Psoas muscle (tissue), 8 donors: Measurements from ENCODE around the gene FN3KRP. TPM values are rescaled to one million over a fixed set of nuclear protein-coding genes. Genes with fewer than 3 reads are reported as not detected.

Experiments used
- ATAC-seq, 4 donors: fragments of 200-7000 bp; cut with Tn5 transposase; one replicate each; pipeline ENCODE4 v1.9.1; 2020; ENCODE audit warnings: moderate library complexity in 3 of 4, mild to moderate bottlenecking in 2 of 4
- DNase-seq, 2 donors: peaks; one replicate each; pipeline ENCODE4 v3.0.0-alpha.2; 2020
- H3K27ac ChIP-seq: fragments of 200-600 bp; one replicate; pipeline ENCODE4 v1.8.0; 2022
- H3K27me3 ChIP-seq, 3 donors: fragments of 200-600 bp in 1 of 3; one replicate each; pipeline versions ENCODE4 v1.6.1 to v1.8.0; 2013 to 2022; ENCODE audit warnings: low read length in 2 of 3, mild to moderate bottlenecking in 2 of 3, moderate library complexity in 1 of 3; ENCODE audit not compliant: insufficient read depth in 3 of 3
- H3K36me3 ChIP-seq, 2 donors: fragments of 200-600 bp in 1 of 2; one replicate each; pipeline versions ENCODE4 v1.6.1 to v1.8.0; 2013 to 2022; ENCODE audit warnings: low read depth in 1 of 2, mild to moderate bottlenecking in 1 of 2, moderate library complexity in 1 of 2; ENCODE audit not compliant: insufficient read depth in 1 of 2
- H3K4me1 ChIP-seq: fragments of 200-600 bp; one replicate; pipeline ENCODE4 v1.8.0; 2022
- H3K4me3 ChIP-seq: fragments of 200-600 bp; one replicate; pipeline ENCODE4 v1.8.0; 2022; ENCODE audit warnings: mild to moderate bottlenecking
- H3K9me3 ChIP-seq: fragments of 200-600 bp; one replicate; pipeline ENCODE4 v1.8.0; 2022
- WGBS, 3 donors: extraction: QIAGEN DNeasy Blood & Tissue Kit; methylation state at CpG; one replicate each; pipeline versions ENCODE4 v1.1.6 to v1.1.7; 2013; 5-methylcytosine and 5-hydroxymethylcytosine counted together
- intact Hi-C, 2 donors: fragments of 100-400 bp; cut with DNase I; formaldehyde crosslinking; loops; one replicate each; pipeline versions ENCODE4 v1.11.0 to v1.14.2; 2022
- polyA plus RNA-seq, 3 donors: library from polyadenylated mRNA; stranded (reverse); fragments of 200-250 nt; gene quantifications; one replicate each; pipeline ENCODE4 v1.2.3, GENCODE V29; 2013
- total RNA-seq, 4 donors: library from RNA; stranded (reverse); fragmentation: NEBNext Ultra II Directional in 2 of 4; extraction: Animal tissue kit (Norgen Biotek cat#: 25700) in 2 of 4; gene quantifications; one replicate each; pipeline versions ENCODE4 v1.2.1 to v1.2.4, GENCODE V29; 2021 to 2023
- TF ChIP-seq, protein P1 (sequence below): fragments of 200-600 bp; IDR thresholded peaks from one replicate; pipeline ENCODE4 v1.8.0; 2022; ENCODE audit warnings: antibody characterized with exemption
- donor health status: healthy with polysubstance abuse.
- donor health status: DM: no; HTN: no; CAD: no; lungs with moderate emphysema.
- donor health status: Bipolar disorder and iron deficiency.
- donor health status: healthy.
- donor health status: DM: yes; HTN: yes; CAD: no.
- donor health status: DM: no; HTN: no; CAD: no.
- donor health status: DM: no; HTN: no; CAD: no.
- donor health status: DM: yes; HTN: yes; CAD: no.

FN3KRP gene
- total and polyA plus RNA-seq, 7 donors = 5.0 to 15.7 (median 10.6) TPM

DNA sequence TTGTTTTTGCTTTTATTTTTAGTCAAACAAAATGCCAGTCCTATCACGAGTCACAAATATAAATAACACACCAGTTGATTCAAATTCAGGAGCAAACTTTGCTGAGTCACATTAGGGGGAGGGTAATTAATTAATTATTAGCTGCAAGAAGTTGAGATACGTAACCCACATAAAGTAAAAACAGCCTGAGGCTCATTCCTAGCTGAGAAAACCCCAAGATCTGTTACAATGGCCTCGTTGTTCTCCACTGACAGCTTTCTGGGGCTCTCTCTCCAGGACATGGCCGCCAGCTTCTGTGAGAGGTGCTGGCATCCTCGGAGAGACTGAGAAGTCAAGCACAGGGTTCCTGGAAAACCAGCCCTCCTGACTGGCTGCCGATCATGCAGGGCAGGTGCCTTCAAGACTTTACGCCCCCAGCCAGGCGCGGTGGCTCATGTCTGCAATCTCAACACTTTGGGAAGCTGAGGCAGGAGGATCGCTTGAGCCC is 29.1 kb upstream of the FN3KRP start:
- no peaks in the 10 kb centered on the region for H3K27me3 ChIP-seq
- ATAC-seq (peak in 3 of 4 donors; percentile 70 to 81 (median 79)), DNase-seq (peak; percentile 17 to 63)
- intact Hi-C loops = no loop called here
- TF ChIP-seq, protein P1, sequence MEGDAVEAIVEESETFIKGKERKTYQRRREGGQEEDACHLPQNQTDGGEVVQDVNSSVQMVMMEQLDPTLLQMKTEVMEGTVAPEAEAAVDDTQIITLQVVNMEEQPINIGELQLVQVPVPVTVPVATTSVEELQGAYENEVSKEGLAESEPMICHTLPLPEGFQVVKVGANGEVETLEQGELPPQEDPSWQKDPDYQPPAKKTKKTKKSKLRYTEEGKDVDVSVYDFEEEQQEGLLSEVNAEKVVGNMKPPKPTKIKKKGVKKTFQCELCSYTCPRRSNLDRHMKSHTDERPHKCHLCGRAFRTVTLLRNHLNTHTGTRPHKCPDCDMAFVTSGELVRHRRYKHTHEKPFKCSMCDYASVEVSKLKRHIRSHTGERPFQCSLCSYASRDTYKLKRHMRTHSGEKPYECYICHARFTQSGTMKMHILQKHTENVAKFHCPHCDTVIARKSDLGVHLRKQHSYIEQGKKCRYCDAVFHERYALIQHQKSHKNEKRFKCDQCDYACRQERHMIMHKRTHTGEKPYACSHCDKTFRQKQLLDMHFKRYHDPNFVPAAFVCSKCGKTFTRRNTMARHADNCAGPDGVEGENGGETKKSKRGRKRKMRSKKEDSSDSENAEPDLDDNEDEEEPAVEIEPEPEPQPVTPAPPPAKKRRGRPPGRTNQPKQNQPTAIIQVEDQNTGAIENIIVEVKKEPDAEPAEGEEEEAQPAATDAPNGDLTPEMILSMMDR = no peak
- peaks cover 22% of the 10 kb centered on the region for H3K4me1 ChIP-seq
- no peaks in the 10 kb centered on the region for H3K9me3 ChIP-seq
- 57 to 80% (median 62%) methylated on average over 10 of the region's 10 CpGs for WGBS, 3 donors
- peak overlapping the region; percentile 83 for H3K27ac ChIP-seq
- H3K4me3 ChIP-seq = peak overlapping the region; percentile 28
- H3K36me3 ChIP-seq = no peaks in the 10 kb centered on the region

DNA sequence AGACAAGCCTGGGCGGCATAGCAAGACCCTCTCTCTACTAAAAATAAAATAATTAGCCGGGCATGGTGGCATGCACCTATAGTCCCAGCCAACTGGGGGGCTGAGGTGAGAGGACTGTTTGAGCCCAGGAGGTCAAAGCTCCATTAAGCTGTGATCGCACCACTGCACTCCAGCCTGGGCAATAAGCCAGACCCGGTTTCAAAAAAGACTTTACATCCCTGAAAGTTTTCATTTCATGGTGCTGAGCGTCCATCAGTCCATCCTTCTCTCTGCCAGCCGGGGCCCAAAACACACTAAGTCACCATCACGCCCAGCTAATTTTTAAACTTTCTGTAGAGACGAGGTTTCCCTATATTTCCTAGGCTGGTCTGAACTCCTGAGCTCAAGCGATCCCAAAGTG is 28.6 kb upstream of the FN3KRP start:
- peaks cover 22% of the 10 kb centered on the region for H3K4me1 ChIP-seq
- ATAC-seq = peak in 3 of 4 donors; percentile 19 to 42 (median 42)
- DNase-seq = peak in 1 of 2 donors; percentile 0
- peak overlapping the region; percentile 83 for H3K27ac ChIP-seq
- TF ChIP-seq, protein P1 = no peak
- H3K4me3 ChIP-seq = peak overlapping the region; percentile 28
- 80 to 94% (median 86%) methylated on average over 9 of the region's 9 CpGs for WGBS, 3 donors
- no peaks in the 10 kb centered on the region for H3K9me3 ChIP-seq
- H3K36me3 ChIP-seq = no peaks in the 10 kb centered on the region
- intact Hi-C loops = no loop called here
- no peaks in the 10 kb centered on the region for H3K27me3 ChIP-seq

DNA sequence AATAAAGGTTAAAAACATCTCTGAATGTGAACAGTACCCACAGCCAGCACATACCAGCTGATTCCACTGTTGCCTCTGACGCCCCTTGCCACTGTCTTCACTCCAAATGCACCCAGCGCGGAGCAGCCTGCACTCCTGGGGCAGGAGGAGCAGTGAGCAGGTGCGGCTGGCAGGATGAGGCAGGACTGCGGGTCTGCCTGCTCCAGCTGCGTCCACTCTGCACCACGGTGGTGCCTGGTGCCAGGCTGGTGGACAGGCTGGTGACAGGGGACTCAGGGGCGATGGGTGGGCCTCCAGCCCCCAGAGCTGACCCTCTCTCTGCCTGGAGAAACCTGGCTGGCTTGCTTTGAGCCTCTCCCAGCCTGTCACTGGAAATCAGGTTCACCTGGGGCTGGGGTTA is 27.4 kb upstream of the FN3KRP start:
- TF ChIP-seq, protein P1 = no peak
- Histone ChIP-seq H3K9me3 (peaks cover under 1% of the 10 kb centered on the region), H3K36me3 (no peaks in the 10 kb centered on the region), H3K4me3 (no peak overlapping the region), H3K27ac (no peak overlapping the region), H3K27me3 (no peaks in the 10 kb centered on the region), H3K4me1 (peaks cover 22% of the 10 kb centered on the region)
- ATAC-seq (no peak), DNase-seq (peak; percentile 7 to 39)
- 75 to 82% (median 82%) methylated on average over 8 of the region's 8 CpGs for WGBS, 3 donors
- intact Hi-C loops = no loop called here

DNA sequence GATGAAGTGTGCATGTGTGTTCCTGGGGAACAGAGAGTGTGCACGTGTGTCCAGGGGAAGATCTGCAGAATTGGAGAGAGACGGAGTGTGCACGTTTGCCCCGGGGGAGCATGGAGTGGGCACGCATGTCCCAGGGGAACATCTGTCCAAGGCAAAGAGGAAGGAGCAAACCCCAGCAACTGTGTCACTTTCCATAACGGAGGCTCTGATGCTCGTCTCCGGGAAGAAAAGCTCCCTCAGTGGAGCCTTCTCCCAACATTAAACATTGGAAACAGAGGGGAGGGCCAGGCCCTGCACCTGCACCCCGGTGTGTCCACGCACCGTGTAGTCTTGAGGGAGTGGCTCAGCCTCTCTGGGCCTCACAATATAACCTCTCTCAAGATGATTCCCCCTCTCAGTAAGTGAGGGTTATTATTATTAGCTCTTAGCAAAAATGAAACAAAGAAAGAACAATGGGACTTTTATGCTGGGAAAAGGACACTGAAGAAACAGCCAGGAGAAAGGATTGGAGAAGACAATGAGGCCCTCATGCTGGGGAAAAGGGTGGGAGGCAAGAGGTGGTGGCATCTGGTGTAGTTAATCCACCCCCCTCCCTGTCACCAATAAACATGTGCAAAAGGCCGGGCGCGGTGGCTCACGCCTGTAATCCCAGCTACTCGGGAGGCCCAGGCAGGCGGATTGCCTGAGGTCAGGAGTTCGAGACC is 25.6 kb upstream of the FN3KRP start:
- H3K27me3 ChIP-seq = no peaks in the 10 kb centered on the region
- no peaks in the 10 kb centered on the region for H3K36me3 ChIP-seq
- peaks cover 12% of the 10 kb centered on the region for H3K9me3 ChIP-seq
- ATAC-seq (no peak), DNase-seq (peak; percentile 0 to 39)
- intact Hi-C loops = no loop called here
- WGBS, 3 donors = 67 to 79% (median 79%) methylated on average over 18 of the region's 18 CpGs
- TF ChIP-seq, protein P1 = no peak
- H3K4me3 ChIP-seq = no peak overlapping the region
- peaks cover 15% of the 10 kb centered on the region for H3K4me1 ChIP-seq
- H3K27ac ChIP-seq = no peak overlapping the region
